M059J (cell line): Measurements from ENCODE around the gene PPIL1. TPM values are rescaled to one million over a fixed set of nuclear protein-coding genes. Genes with fewer than 3 reads are reported as not detected.
A peak's percentile ranks its signal among the peaks of the same experiment; 100 is the strongest.

Experiments used
- DNase-seq: peaks from one replicate; pipeline ENCODE4 v3.0.0-alpha.2; 2012; ENCODE audit warnings: low read depth
- total RNA-seq: library from RNA; depleted of rRNA; stranded (reverse); fragments of >200 nt; shearing (Covaris generic); gene quantifications from 2 replicates; pipeline ENCODE4 v1.2.3, GENCODE V29; 2014

PPIL1 gene
- total RNA-seq, 1 experiment from 2014 or later = 84.3 TPM

- DNase-seq = no peak
Observed at GRCh38 chr6:36855750-36856149, 18.9 kb downstream of the PPIL1 start.

- DNase-seq = peak; percentile 98
Observed at GRCh38 chr6:36853325-36853724, 21.3 kb downstream of the PPIL1 start.

- peak; percentile 94 for DNase-seq
Observed at GRCh38 chr6:36852481-36853147, 22.0 kb downstream of the PPIL1 start.

GRCh38 chr6:36851626-36852025 is 23.0 kb downstream of the PPIL1 start:
- no peak for DNase-seq

GRCh38 chr6:36851149-36851614 is 23.4 kb downstream of the PPIL1 start:
- peak; percentile 92 for DNase-seq

- DNase-seq = no peak
Observed at GRCh38 chr6:36850021-36850420, 24.6 kb downstream of the PPIL1 start.

GRCh38 chr6:36848658-36849441 is 25.8 kb downstream of the PPIL1 start:
- DNase-seq = no peak

- DNase-seq = no peak
Observed at GRCh38 chr6:36847991-36848390, 26.6 kb downstream of the PPIL1 start.

- no peak for DNase-seq
Observed at GRCh38 chr6:36847152-36847551, 27.5 kb downstream of the PPIL1 start.

- no peak for DNase-seq
Observed at GRCh38 chr6:36845233-36845632, 29.4 kb downstream of the PPIL1 start.

GRCh38 chr6:36844232-36845170 is 30.1 kb downstream of the PPIL1 start:
- DNase-seq = no peak

GRCh38 chr6:36843170-36843569 is 31.4 kb downstream of the PPIL1 start:
- no peak for DNase-seq

GRCh38 chr6:36841756-36842155 is 32.8 kb downstream of the PPIL1 start:
- no peak for DNase-seq

GRCh38 chr6:36840432-36841403 is 33.9 kb downstream of the PPIL1 start:
- DNase-seq = no peak

- DNase-seq = peak; percentile 51
Observed at GRCh38 chr6:36839749-36840431, 34.7 kb downstream of the PPIL1 start.

- no peak for DNase-seq
Observed at GRCh38 chr6:36838896-36839748, 35.5 kb downstream of the PPIL1 start, which contains the start of gene CPNE5. TSS of gene CPNE5 (minus strand) at chr6:36839444. CDS start at chr6:36839377, 67 bp downstream.

- DNase-seq = no peak
Observed at GRCh38 chr6:36837686-36838085, 36.9 kb downstream of the PPIL1 start.

GRCh38 chr6:36837022-36837339 is 37.6 kb downstream of the PPIL1 start:
- no peak for DNase-seq
